Esophagus squamous epithelium (tissue), 5 donors: ENCODE data around the gene WDFY3. TPM values are rescaled to one million over a fixed set of nuclear protein-coding genes. Genes with fewer than 3 reads are reported as not detected.

Source experiments
- DNase-seq: peaks from one replicate; lab custom pipeline; 2025; lab: John Stamatoyannopoulos, UW
- H3K27ac ChIP-seq, 4 donors: fragments of 200-600 bp; sonication (generic); one replicate each; pipeline ENCODE4 v1.5.1; 2016 to 2019; ENCODE audit warnings: mild to moderate bottlenecking in 1 of 4
- H3K27me3 ChIP-seq, 4 donors: fragments of 200-600 bp; sonication (generic); 1 replicate in 3 of 4; 2 replicates in 1 of 4; pipeline versions ENCODE4 v1.5.1 to v1.6.0; 2017 to 2021; ENCODE audit warnings: antibody characterized with exemption in 1 of 4
- H3K36me3 ChIP-seq, 3 donors: fragments of 200-600 bp; sonication (generic); one replicate each; pipeline ENCODE4 v1.5.1; 2016 to 2019
- H3K4me1 ChIP-seq, 3 donors: fragments of 200-600 bp; sonication (generic); one replicate each; pipeline ENCODE4 v1.5.1; 2017 to 2019
- H3K4me3 ChIP-seq, 4 donors: fragments of 200-600 bp; sonication (generic); 1 replicate in 3 of 4; 2 replicates in 1 of 4; pipeline ENCODE4 v1.5.1; 2016 to 2019; ENCODE audit warnings: mild to moderate bottlenecking in 2 of 4, moderate library complexity in 1 of 4
- H3K9me3 ChIP-seq, 3 donors: fragments of 200-600 bp; sonication (generic); one replicate each; pipeline ENCODE4 v1.5.1; 2016 to 2019
- POLR2A ChIP-seq, 4 donors: fragments of 450-650 bp; IDR thresholded peaks; one replicate each; pipeline ENCODE4 v1.6.1; 2017; ENCODE audit warnings: antibody characterized with exemption in 4 of 4, mild to moderate bottlenecking in 4 of 4, moderate library complexity in 3 of 4
- WGBS, 2 donors: methylation state at CpG; one replicate each; pipeline ENCODE4 v1.1.5; 2018; 5-methylcytosine and 5-hydroxymethylcytosine counted together
- intact Hi-C: fragments of 100-400 bp; cut with DNase I; formaldehyde crosslinking; loops from one replicate; pipeline ENCODE4 v1.15.0; 2022
- total RNA-seq, 4 donors: library from RNA; depleted of rRNA; stranded (reverse); fragments of >200 nt; gene quantifications; one replicate each; pipeline ENCODE4 v1.1.0, GENCODE V29; 2016
- TF ChIP-seq, protein P1 (sequence below), 6 experiments: fragments of 450-650 bp in 4 of 6; fragments of 200-600 bp in 2 of 6; sonication (generic) in 2 of 6; IDR thresholded peaks; one replicate each; pipeline ENCODE4 v1.5.1; 2016 to 2019; ENCODE audit warnings: antibody characterized with exemption in 6 of 6, mild to moderate bottlenecking in 4 of 6, moderate library complexity in 4 of 6
- donor health status: DM: yes; HTN: yes; CAD: no.

Gene WDFY3
- total RNA-seq, 4 donors from 2014 or later = 30.9 to 70.0 (median 42.2) TPM

DNA sequence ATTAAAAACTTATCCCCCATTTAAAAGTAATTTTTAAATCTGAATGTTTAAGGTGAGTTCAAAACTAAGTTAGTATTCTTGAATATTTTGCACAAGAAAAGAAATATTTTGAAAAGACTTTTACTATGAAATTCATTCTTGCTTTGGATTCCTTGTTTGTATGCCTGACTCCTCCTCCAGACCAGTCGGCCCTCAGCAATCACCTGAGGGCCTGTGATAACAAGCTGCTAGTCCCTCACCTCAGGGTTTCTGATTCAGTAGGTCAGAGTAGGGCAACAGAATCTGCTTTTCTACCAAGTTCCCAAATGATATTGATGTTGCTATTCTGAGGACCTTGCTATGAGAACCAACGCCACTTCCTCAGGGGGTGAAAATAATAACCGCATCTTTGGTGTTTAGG is 228.8 kb downstream of the WDFY3 start:
- WGBS, 2 donors = 75 to 84% methylated on average over 3 of the region's 3 CpGs
- intact Hi-C loops = no loop called here
- Histone ChIP-seq H3K27me3 (no peaks in the 10 kb centered on the region), H3K9me3 (no peaks in the 10 kb centered on the region), H3K4me3 (no peak overlapping the region), H3K36me3 (peaks cover 0 to 100% (median 20%) of the 10 kb centered on the region in 3 donors), H3K27ac (no peak overlapping the region), H3K4me1 (no peaks in the 10 kb centered on the region)
- DNase-seq = no peak
- TF ChIP-seq, protein P1, sequence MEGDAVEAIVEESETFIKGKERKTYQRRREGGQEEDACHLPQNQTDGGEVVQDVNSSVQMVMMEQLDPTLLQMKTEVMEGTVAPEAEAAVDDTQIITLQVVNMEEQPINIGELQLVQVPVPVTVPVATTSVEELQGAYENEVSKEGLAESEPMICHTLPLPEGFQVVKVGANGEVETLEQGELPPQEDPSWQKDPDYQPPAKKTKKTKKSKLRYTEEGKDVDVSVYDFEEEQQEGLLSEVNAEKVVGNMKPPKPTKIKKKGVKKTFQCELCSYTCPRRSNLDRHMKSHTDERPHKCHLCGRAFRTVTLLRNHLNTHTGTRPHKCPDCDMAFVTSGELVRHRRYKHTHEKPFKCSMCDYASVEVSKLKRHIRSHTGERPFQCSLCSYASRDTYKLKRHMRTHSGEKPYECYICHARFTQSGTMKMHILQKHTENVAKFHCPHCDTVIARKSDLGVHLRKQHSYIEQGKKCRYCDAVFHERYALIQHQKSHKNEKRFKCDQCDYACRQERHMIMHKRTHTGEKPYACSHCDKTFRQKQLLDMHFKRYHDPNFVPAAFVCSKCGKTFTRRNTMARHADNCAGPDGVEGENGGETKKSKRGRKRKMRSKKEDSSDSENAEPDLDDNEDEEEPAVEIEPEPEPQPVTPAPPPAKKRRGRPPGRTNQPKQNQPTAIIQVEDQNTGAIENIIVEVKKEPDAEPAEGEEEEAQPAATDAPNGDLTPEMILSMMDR (IDR thresholded peaks at IDR 0.05) = no peak
- TF ChIP-seq POLR2A (IDR thresholded peaks at IDR 0.05) = no peak

GRCh38 chr4:84734037-84734436 is 232.5 kb downstream of the WDFY3 start:
- intact Hi-C loops = no loop called here
- peaks cover 0 to 86% (median 7%) of the 10 kb centered on the region in 3 donors for H3K36me3 ChIP-seq

DNA sequence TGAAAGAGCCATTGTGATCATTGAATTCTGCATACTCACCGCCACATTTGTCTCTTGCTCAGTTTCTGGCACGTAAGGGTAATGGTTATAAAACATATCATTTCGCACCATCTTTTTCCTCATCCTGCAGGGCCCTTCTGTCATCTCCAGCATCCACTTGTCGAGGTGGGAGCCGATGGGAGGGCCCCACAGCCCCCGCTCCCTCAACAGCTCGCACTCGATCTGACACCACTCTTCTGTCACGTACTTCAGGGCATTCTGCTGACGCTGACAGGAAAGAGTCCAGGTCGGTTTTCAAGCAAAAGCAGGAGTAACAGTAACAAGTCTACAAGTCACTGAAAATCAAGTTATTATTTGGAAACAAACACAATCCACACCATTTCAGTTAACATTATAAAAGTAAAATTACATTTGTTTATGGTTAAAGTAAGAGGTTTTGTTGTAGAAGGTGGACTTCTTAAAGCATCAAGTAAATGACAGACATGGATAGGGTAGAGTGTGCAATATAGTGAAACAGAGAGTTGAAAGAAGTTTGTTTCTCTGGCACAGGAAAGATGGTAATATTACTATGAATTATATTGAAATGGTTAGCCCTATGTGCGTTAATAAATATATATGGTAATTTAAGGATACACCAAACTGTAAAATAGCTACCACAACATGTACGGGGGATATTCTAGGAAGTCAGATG is 233.0 kb downstream of the WDFY3 start:
- peaks cover 0 to 81% (median 7%) of the 10 kb centered on the region in 3 donors for H3K36me3 ChIP-seq

More at GRCh38 chr4:84734037-84734436, 232.5 kb downstream of the WDFY3 start:
- DNase-seq = no peak
- no peak overlapping the region for H3K27ac ChIP-seq
- no peak overlapping the region for H3K4me3 ChIP-seq
- no peaks in the 10 kb centered on the region for H3K27me3 ChIP-seq
- no peaks in the 10 kb centered on the region for H3K9me3 ChIP-seq
- H3K4me1 ChIP-seq = no peaks in the 10 kb centered on the region
- no peak for TF ChIP-seq POLR2A (IDR thresholded peaks at IDR 0.05)
- TF ChIP-seq, protein P1 (IDR thresholded peaks at IDR 0.05) = no peak

GRCh38 chr4:84730375-84730774 is 236.1 kb downstream of the WDFY3 start:
- TF ChIP-seq, protein P1 (IDR thresholded peaks at IDR 0.05) = no peak
- TF ChIP-seq POLR2A (IDR thresholded peaks at IDR 0.05) = no peak
- no peaks in the 10 kb centered on the region for H3K9me3 ChIP-seq
- H3K27me3 ChIP-seq = no peaks in the 10 kb centered on the region
- DNase-seq = no peak
- no peak overlapping the region for H3K4me3 ChIP-seq
- no peak overlapping the region for H3K27ac ChIP-seq
- no peaks in the 10 kb centered on the region for H3K4me1 ChIP-seq
- H3K36me3 ChIP-seq = peaks cover 0 to 50% (median 0%) of the 10 kb centered on the region in 3 donors
- intact Hi-C loops = no loop called here

More for the DNA sequence above, 233.0 kb downstream of the WDFY3 start:
- no peaks in the 10 kb centered on the region for H3K27me3 ChIP-seq
- intact Hi-C loops = no loop called here
- no peak overlapping the region for H3K4me3 ChIP-seq
- no peak for TF ChIP-seq POLR2A (IDR thresholded peaks at IDR 0.05)
- TF ChIP-seq, protein P1 (IDR thresholded peaks at IDR 0.05) = no peak
- no peaks in the 10 kb centered on the region for H3K9me3 ChIP-seq
- H3K27ac ChIP-seq = no peak overlapping the region
- no peaks in the 10 kb centered on the region for H3K4me1 ChIP-seq
- 92% methylated on average over 13 of the region's 13 CpGs for WGBS, 2 donors
- DNase-seq = no peak

GRCh38 chr4:84727491-84727890 is 239.0 kb downstream of the WDFY3 start:
- TF ChIP-seq POLR2A (IDR thresholded peaks at IDR 0.05) = no peak
- TF ChIP-seq, protein P1 (IDR thresholded peaks at IDR 0.05) = no peak
- Histone ChIP-seq H3K4me1 (no peaks in the 10 kb centered on the region), H3K4me3 (no peak overlapping the region), H3K36me3 (peaks cover 0 to 48% (median 0%) of the 10 kb centered on the region in 3 donors), H3K9me3 (no peaks in the 10 kb centered on the region), H3K27ac (no peak overlapping the region), H3K27me3 (no peaks in the 10 kb centered on the region)
- 80 to 83% methylated on average over 1 of the region's 1 CpG for WGBS, 2 donors
- no peak for DNase-seq
- intact Hi-C loops = no loop called here
